HCT116 (cell line): Measurements from ENCODE around the gene NEDD4L. TPM values are rescaled to one million over a fixed set of nuclear protein-coding genes. Genes with fewer than 3 reads are reported as not detected.

Experiments used
- ATAC-seq: fragments of 200-7000 bp; cut with Tn5 transposase; 2 replicates; pipeline ENCODE4 v1.9.1; 2020; ENCODE audit warnings: mild to moderate bottlenecking, moderate library complexity
- BruUV-seq: library from RNA; stranded (reverse); fragments of 400-500 nt; replicated peaks from 2 replicates; lab custom pipeline; 2021; lab: Mats Ljungman, UMichigan
- CTCF ChIA-PET: fragments of 300-600 bp; sonication (Branson Sonifier 250); formaldehyde crosslinking; loops from one replicate; lab custom pipeline; 2021; ENCODE audit warnings: antibody characterized with exemption; lab: Charles Lee
- POLR2A ChIA-PET: fragments of 300-600, 350-600 bp; sonication (Branson Sonifier 250); formaldehyde crosslinking; loops from one replicate; lab custom pipeline; 2021; ENCODE audit warnings: antibody characterized with exemption; lab: Charles Lee
- RAD21 ChIA-PET, 2 experiments: fragments of 300-600 bp; sonication (Branson Sonifier 250); formaldehyde crosslinking; loops; one replicate each; lab custom pipeline; 2023; ENCODE audit warnings: low total read pairs in 2 of 2; ENCODE audit not compliant: uncharacterized antibody in 2 of 2, unreplicated experiment in 2 of 2, low non-redundant PET in 1 of 2; lab: Charles Lee
- DNase-seq: peaks from one replicate; pipeline ENCODE4 v3.0.0-alpha.2; 2010; ENCODE audit warnings: low read depth, low spot score
- H2AFZ ChIP-seq: fragments of 200-600 bp; shearing (Covaris generic), sonication (generic); 2 replicates; pipeline ENCODE4 v1.6.1; 2017; ENCODE audit warnings: low read depth, mixed run types, mixed read lengths, antibody characterized with exemption, low read length; ENCODE audit not compliant: poor library complexity, severe bottlenecking
- H3K27ac ChIP-seq: 2 replicates; pipeline ENCODE4 v1.5.1; 2012; ENCODE audit warnings: low read depth, low read length
- H3K27me3 ChIP-seq: fragments of 200-600 bp; sonication (generic); 2 replicates; pipeline ENCODE4 v1.6.1; 2016; ENCODE audit warnings: mixed run types, low read length, mixed read lengths; ENCODE audit not compliant: insufficient read depth
- H3K36me3 ChIP-seq, 2 experiments: fragments of 200-500 bp in 1 of 2; fragments of 200-600 bp in 1 of 2; sonication (Bioruptor generic) in 1 of 2; sonication (generic) in 1 of 2; 2 replicates each; pipeline versions ENCODE4 v1.5.1 to v1.6.1; 2014 to 2016; ENCODE audit warnings: low read length in 2 of 2, inconsistent platforms in 1 of 2, mixed read lengths in 1 of 2, mixed run types in 1 of 2; ENCODE audit not compliant: insufficient read depth in 2 of 2, control insufficient read depth in 1 of 2
- H3K4me1 ChIP-seq, 2 experiments: fragments of 200-600 bp in 1 of 2; sonication (generic) in 1 of 2; 2 replicates each; pipeline versions ENCODE4 v1.5.1 to v1.6.1; 2012 to 2017; ENCODE audit warnings: low read length in 2 of 2, inconsistent platforms in 1 of 2, mild to moderate bottlenecking in 1 of 2, mixed read lengths in 1 of 2, mixed run types in 1 of 2, moderate library complexity in 1 of 2; ENCODE audit not compliant: insufficient read depth in 2 of 2, control insufficient read depth in 1 of 2
- H3K4me2 ChIP-seq: fragments of 200-600 bp; sonication (generic); 2 replicates; pipeline ENCODE4 v1.6.1; 2017; ENCODE audit warnings: mixed run types, low read length, mixed read lengths
- H3K4me3 ChIP-seq, 2 experiments: fragments of 200-600 bp in 1 of 2; sonication (generic) in 1 of 2; replicated peaks in 1 of 2; 2 replicates each; pipeline ENCODE4 v1.5.1; 2011 to 2016; ENCODE audit warnings: low read length in 2 of 2, control low read depth in 1 of 2, low read depth in 1 of 2, mild to moderate bottlenecking in 1 of 2, mixed read lengths in 1 of 2, mixed run types in 1 of 2
- H3K79me2 ChIP-seq: fragments of 200-600 bp; sonication (generic); 2 replicates; pipeline ENCODE4 v1.6.1; 2017; ENCODE audit warnings: mild to moderate bottlenecking, mixed run types, low read length, moderate library complexity, mixed read lengths; ENCODE audit not compliant: insufficient read depth
- H3K9ac ChIP-seq: fragments of 200-600 bp; sonication (generic); 2 replicates; pipeline ENCODE4 v1.6.1; 2016; ENCODE audit warnings: low read length, mixed read lengths
- H3K9me2 ChIP-seq: fragments of 200-600 bp; sonication (generic), shearing (Covaris generic); 2 replicates; pipeline ENCODE4 v1.6.1; 2017; ENCODE audit warnings: mixed run types, mild to moderate bottlenecking, moderate library complexity; ENCODE audit not compliant: insufficient read depth
- H3K9me3 ChIP-seq, 2 experiments: fragments of 200-500 bp in 1 of 2; fragments of 200-600 bp in 1 of 2; sonication (Bioruptor generic) in 1 of 2; sonication (generic) in 1 of 2; 2 replicates each; pipeline ENCODE4 v1.6.1; 2014 to 2017; ENCODE audit warnings: low read length in 2 of 2, mixed read lengths in 2 of 2, inconsistent platforms in 1 of 2, low read depth in 1 of 2, mild to moderate bottlenecking in 1 of 2, mixed run types in 1 of 2, moderate library complexity in 1 of 2; ENCODE audit not compliant: control insufficient read depth in 1 of 2, insufficient read depth in 1 of 2
- H4K20me1 ChIP-seq: fragments of 200-600 bp; sonication (generic), shearing (Covaris generic); 2 replicates; pipeline ENCODE4 v1.6.1; 2017; ENCODE audit warnings: mixed run types, mild to moderate bottlenecking, moderate library complexity; ENCODE audit not compliant: insufficient read depth
- CBX3 ChIP-seq: IDR thresholded peaks from 2 replicates; pipeline ENCODE4 v1.6.1; 2012; ENCODE audit warnings: low read depth
- EGR1 ChIP-seq: IDR thresholded peaks from 2 replicates; pipeline ENCODE4 v1.6.1; 2012; ENCODE audit warnings: low read depth
- EZH2phosphoT487 ChIP-seq: fragments of 200-600 bp; IDR thresholded peaks from 2 replicates; pipeline ENCODE4 v1.6.1; 2018; ENCODE audit warnings: antibody characterized with exemption, borderline replicate concordance
- POLR2A ChIP-seq: IDR thresholded peaks from 2 replicates; pipeline ENCODE4 v1.7.0; 2011; ENCODE audit warnings: borderline replicate concordance; ENCODE audit not compliant: insufficient read depth, insufficient read length; ENCODE audit errors: extremely low read depth
- POLR2AphosphoS5 ChIP-seq: IDR thresholded peaks from 2 replicates; pipeline ENCODE4 v1.6.1; 2011; ENCODE audit warnings: mild to moderate bottlenecking, low read depth, low read length, moderate library complexity
- SP1 ChIP-seq: IDR thresholded peaks from 2 replicates; pipeline ENCODE4 v1.6.1; 2012; ENCODE audit warnings: low read depth
- SRF ChIP-seq: IDR thresholded peaks from 2 replicates; pipeline ENCODE4 v1.6.1; 2012; ENCODE audit warnings: low read depth
- YY1 ChIP-seq: IDR thresholded peaks from 2 replicates; pipeline ENCODE4 v1.6.1; 2011; ENCODE audit warnings: low read length, low read depth, moderate library complexity, mild to moderate bottlenecking; ENCODE audit not compliant: insufficient replicate concordance; ENCODE audit errors: extremely low read depth
- intact Hi-C: fragments of 100-400 bp; cut with micrococcal nuclease; formaldehyde crosslinking; loops from 2 replicates; pipeline ENCODE4 v1.10.0; 2022
- total RNA-seq: library from RNA; stranded (reverse); gene quantifications from one replicate; pipeline ENCODE4 v1.2.1, GENCODE V29; 2021; ENCODE audit not compliant: unreplicated experiment
- TF ChIP-seq, protein P1 (sequence below): IDR thresholded peaks from 2 replicates; pipeline ENCODE4 v1.6.1; 2012; ENCODE audit warnings: low read depth

Gene NEDD4L
- total RNA-seq, 1 experiment from 2014 or later: 41.5 TPM

DNA sequence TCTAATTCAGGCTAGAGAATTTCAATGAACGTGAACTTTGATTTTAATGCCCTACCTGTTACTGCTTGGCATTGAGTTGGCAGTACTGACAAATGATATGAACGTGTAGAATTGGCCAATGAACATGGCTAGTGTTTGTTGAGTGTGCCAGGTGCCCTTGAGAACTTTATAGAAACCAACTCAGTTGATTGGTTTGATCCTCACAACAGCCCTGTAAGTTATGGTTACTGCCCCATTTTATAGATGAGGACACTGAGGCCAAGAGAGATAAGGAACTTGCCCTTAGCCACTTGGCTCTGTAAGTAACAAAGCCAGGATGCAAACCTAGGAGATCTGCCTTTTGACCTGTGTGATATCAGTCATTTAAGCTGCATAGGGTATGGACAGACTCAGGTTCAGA lies 275.7 kb downstream of the NEDD4L start:
- no peaks in the 10 kb centered on the region for H3K27me3 ChIP-seq
- no peaks in the 10 kb centered on the region for H3K36me3 ChIP-seq
- TF ChIP-seq CBX3: no peak
- no peak for TF ChIP-seq POLR2A
- no peak for TF ChIP-seq POLR2AphosphoS5
- no peak for TF ChIP-seq EGR1
- TF ChIP-seq SRF: no peak
- no peak for TF ChIP-seq SP1
- TF ChIP-seq, protein P1, sequence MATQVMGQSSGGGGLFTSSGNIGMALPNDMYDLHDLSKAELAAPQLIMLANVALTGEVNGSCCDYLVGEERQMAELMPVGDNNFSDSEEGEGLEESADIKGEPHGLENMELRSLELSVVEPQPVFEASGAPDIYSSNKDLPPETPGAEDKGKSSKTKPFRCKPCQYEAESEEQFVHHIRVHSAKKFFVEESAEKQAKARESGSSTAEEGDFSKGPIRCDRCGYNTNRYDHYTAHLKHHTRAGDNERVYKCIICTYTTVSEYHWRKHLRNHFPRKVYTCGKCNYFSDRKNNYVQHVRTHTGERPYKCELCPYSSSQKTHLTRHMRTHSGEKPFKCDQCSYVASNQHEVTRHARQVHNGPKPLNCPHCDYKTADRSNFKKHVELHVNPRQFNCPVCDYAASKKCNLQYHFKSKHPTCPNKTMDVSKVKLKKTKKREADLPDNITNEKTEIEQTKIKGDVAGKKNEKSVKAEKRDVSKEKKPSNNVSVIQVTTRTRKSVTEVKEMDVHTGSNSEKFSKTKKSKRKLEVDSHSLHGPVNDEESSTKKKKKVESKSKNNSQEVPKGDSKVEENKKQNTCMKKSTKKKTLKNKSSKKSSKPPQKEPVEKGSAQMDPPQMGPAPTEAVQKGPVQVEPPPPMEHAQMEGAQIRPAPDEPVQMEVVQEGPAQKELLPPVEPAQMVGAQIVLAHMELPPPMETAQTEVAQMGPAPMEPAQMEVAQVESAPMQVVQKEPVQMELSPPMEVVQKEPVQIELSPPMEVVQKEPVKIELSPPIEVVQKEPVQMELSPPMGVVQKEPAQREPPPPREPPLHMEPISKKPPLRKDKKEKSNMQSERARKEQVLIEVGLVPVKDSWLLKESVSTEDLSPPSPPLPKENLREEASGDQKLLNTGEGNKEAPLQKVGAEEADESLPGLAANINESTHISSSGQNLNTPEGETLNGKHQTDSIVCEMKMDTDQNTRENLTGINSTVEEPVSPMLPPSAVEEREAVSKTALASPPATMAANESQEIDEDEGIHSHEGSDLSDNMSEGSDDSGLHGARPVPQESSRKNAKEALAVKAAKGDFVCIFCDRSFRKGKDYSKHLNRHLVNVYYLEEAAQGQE: no peak
- TF ChIP-seq EZH2phosphoT487: no peak
- TF ChIP-seq YY1: no peak
- peaks cover 31 to 47% of the 10 kb centered on the region in 2 experiments for H3K4me1 ChIP-seq
- H3K4me3 ChIP-seq: no peak overlapping the region
- H3K9ac ChIP-seq: no peak overlapping the region
- RAD21 ChIA-PET: no interaction called here
- no peak for DNase-seq
- H3K27ac ChIP-seq: no peak overlapping the region
- no peak overlapping the region for H2AFZ ChIP-seq
- ATAC-seq: no peak
- POLR2A ChIA-PET: interaction anchor here (0.9 kb wide), 1 partner anchor 13 kb away, joined by 4 read pairs; no protein-coding TSS in a partner anchor
- H3K9me2 ChIP-seq: no peaks in the 10 kb centered on the region
- H3K4me2 ChIP-seq: no peak overlapping the region
- intact Hi-C loops: loop anchor here (5.0 kb wide), 3 partner anchors 182 to 437 kb away; partner anchors contain the start of gene NEDD4L
- no peaks in the 10 kb centered on the region for H3K79me2 ChIP-seq
- H3K9me3 ChIP-seq: no peaks in the 10 kb centered on the region
- CTCF ChIA-PET: no interaction called here
- BruUV-seq: no TSS peak
- no peaks in the 10 kb centered on the region for H4K20me1 ChIP-seq
